GM18502 (cell line): ENCODE measurements around the gene CEACAM21.

Experiments
- ATAC-seq: cut with Tn5 transposase; IDR thresholded peaks from one replicate; pipeline ENCODE4 v1.9.1; 2021; ENCODE audit warnings: mild to moderate bottlenecking; ENCODE audit not compliant: unreplicated experiment, poor library complexity

Gene CEACAM21

DNA sequence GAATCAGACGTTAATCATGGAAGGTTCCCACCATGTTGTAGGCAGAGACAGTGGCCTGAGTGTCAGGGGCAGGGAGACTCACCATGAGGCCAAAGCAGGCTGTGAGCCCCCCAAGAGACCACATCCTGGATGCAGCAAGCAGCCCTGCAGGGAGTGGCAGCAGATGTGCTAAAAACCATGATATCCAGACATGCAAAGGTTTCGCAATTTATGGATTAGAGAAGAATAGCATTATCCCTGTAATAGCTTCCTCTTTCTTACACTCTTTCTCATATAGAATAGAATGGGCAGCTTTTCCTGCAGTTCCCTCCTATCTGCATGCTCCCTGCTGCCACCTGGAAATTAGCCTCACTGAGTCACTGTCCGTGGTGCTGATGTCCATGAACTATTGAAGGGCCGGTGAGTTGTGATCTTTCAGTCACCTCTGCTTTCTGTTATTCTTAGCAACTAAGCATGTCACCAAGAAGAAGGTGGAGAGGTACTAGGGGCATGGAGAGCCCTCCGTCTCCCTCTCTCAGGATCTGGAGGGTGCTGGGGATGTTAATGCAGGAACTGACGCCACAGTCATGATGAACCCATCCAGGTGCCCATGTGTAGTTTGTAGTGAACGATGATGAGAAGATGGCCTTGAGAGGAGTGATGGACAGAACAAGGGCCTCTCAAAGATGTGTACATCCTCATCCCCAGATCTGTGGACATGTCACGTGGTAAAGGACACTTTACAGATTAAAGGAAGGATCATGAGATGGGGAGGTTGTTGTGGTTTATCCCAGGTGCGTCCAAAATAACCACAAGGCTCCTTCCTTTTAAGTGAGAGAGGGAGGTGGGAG, 41.0 kb downstream of the CEACAM21 start:
- no peak for ATAC-seq

DNA sequence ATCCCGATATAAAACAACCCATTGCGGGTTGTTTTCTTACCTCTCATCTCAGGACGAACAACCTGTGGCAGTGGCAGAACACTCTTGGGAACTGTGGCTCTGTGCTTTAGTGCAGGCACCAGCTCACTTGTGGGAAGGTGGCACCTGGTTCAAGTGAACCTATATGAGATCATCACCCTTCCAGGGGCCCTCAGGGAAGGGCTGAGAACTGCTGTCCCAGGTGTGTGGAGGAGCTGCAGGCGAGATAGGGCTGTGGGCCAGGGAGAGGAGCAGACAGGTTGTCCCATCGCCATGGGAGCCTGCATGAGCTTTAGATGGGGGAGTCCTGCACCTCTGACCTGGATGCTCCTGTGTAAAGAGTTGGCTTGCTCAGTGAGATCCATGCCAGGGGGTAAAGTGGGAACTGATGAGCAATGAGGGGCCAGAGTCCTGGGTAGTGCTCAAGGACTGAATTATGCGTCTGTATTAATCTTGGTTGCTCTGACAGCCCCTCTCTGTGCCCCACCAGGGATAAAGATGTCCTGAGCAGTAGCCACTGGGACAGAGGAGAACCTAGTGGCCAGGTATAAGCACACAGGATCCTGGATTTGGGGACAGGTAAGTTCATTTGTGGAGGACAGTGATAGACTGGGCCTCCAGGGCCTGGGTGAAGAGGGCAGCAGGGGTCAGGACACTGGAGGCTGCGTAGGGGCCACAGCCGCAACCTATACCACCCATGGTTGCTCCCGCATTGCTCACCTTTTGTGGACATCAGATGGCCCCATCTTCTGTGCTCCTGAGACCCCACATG, 42.2 kb downstream of the CEACAM21 start:
- no peak for ATAC-seq

DNA sequence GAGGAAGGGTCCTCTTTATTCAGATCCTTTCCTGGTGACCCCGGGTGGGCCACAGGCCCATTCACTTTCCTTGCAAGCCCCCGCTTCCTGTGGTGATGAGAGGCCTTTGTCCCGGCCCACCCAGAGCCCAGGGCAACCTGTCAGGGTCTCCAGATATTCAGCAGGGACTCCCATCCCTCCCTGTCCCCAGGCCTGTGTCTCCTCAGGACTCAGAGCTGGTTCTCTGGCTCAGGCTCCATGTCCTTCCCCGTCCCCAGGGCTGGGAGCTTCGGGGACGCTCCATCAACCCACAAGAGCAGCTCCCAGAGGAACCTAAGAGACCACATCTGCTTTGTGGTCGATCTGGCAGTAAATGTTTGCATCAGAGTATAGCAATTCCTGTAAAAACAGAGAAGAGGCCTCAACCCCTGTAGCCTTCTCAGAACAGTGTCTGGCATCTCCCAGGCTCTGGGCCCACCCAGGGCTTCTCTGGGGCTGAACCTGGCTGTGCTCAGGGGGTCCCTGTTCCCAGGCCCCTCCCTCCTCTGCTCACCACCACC, 43.1 kb downstream of the CEACAM21 start:
- no peak for ATAC-seq

DNA sequence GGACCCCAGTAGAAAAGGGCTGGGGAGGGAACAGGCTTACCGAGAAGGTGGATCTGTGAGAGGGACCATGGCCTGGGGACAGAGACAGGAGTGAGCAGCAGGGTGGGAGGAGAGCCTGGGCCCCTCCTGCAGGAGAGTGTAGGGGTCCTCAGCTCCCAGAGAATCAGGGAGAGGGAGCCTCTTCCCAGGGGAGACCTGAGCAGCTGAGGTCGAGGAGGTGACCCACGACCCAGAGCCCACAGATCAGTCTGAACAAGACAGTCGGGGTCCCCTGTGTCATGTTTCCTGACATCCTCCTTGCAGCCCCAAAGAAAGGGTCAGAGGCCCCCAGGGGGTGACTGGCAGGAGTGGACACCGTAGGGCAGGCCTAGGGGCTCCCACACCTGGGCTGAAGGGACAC, 44.2 kb downstream of the CEACAM21 start:
- no peak for ATAC-seq

DNA sequence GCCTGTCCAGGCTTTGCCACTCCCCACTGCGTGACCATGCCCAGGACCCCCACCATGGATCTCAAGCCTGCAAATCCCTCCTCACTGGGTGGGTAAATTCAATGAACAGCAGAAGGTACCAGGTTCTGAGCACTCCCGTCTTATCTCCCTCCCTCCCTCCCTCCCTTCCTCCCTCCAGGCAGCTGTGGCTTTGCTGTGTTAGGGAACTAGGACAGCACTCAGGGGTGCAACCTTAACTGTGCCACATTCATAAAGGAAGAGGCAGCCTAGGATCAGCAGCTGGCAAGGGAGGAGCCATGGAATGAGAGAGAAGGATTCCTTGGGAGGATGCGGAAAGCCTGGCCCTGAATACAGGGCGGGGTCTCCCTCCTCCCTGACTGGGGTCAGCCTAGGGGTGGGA, 45.3 kb downstream of the CEACAM21 start:
- no peak for ATAC-seq

DNA sequence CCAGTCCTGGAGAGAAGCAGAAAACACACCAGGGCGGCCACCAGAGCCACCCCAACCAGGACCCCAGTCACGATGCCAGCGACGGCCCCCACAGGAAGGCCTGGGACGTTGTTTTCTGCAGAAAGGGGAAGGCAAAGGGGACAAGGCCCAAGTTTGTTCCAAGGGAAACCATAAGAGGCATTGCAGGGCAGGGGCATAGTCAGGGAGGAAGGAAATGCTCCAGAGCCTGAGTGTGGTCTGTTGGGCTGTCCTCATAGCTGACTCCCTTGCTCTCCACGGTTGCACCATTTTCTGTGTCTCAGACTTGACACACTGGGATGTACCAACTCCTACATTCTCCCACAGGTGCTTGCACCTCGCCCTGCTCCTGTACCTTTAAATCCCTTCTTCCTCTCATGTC, 45.7 kb downstream of the CEACAM21 start:
- ATAC-seq: no peak

DNA sequence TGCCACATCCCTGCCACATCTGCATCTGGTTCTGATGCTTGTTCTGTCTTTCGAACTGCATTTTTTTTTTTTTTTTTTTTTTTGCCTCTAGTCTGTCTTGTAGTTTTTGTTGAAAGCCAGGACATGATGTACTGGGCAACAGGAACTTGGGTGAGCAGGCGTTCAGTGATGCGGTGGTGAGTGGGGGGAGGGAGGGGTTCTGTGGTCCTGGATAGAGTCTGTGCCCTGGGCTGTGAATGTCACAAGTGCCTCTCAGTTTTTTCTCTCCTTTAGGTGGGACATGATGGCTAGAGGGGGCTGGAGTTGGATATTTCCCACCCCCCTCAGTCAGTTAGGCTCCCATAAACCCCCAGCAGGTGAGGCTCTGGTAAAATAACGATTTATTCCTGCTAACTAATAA, 47.4 kb downstream of the CEACAM21 start:
- ATAC-seq: no peak

DNA sequence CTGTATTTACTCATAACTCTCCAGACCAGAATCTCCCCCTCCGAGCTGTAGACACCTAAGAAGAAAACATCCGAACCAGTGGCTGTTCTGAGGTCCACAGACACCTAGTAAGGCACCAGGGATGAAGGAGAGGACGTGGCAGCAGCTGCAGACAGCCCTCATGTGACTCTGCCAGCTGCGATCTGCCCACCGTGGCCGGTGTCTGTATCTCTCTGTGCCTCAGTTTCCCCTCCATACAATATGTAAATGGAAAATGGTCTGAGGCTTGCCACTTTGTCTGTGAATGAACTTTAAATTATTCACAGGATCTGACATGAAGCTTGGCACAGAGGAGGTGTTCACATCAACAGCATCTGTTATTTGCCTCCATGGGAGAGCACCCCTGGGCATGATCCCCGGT, 48.5 kb downstream of the CEACAM21 start:
- no peak for ATAC-seq

DNA sequence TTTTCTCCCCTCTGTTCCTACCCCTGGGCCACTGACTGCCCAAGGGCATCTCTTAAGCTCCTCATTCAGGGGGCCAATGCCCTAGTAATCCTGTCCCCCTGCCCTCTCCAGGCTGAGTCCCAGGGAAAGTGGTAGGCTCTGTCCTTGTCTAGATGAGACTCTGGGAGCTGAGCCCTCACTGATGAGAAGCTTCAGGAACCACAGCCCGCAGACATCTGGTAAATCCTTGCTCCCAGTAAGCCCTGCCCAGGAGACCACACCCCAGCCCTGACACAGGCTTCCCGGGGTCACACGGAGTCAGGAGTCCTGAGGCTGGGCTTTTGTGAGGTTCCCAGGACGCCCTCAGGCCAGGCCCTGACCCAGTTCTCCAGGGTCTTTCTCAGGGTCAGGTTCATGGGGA, 49.0 kb downstream of the CEACAM21 start:
- no peak for ATAC-seq

DNA sequence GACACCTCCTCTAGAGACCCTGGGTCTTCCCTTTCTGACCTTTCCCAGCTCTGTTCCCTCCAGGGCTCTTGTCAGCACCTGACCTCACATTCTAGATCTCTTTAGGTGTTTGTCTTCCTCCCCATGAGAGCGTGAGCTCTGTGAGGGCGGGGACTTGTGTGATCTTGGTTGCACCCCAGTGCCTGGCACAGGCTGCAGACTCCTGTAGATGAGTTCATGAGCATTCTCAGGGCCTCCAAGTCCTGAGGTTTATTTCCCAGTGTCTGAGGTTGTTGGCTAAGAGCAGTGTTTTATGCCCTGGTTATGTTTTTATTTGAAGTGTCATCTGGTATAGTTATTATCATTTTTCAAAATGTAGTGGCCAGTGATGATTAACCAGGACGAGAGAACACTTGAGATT, 50.3 kb downstream of the CEACAM21 start:
- no peak for ATAC-seq

DNA sequence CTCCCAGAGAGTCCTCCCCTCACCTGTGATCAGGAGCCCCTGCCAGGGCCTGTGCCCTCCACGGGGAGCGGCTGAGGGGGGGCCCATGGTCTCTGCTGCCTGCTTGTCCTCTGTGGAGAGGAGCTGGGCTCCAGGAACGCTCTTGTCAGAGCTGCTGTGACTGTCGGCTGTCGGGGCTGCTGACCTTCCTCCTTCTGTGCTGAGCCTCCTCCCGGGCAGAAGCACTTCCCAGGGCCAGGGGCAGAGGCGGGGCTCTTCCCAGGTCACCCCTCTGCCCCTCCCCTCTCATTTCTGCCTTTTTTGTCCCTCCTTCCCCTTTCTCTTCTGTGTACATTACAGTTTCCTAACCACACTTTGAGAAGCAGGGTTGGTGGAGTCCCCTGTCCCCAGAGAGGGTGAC, 50.9 kb downstream of the CEACAM21 start, which contains the start of gene CEACAM4:
CEACAM4 (minus strand) TSS at position 198 of the 400 bp plus-strand sequence; CDS start at position 87, 111 bp downstream.
- ATAC-seq: no peak

DNA sequence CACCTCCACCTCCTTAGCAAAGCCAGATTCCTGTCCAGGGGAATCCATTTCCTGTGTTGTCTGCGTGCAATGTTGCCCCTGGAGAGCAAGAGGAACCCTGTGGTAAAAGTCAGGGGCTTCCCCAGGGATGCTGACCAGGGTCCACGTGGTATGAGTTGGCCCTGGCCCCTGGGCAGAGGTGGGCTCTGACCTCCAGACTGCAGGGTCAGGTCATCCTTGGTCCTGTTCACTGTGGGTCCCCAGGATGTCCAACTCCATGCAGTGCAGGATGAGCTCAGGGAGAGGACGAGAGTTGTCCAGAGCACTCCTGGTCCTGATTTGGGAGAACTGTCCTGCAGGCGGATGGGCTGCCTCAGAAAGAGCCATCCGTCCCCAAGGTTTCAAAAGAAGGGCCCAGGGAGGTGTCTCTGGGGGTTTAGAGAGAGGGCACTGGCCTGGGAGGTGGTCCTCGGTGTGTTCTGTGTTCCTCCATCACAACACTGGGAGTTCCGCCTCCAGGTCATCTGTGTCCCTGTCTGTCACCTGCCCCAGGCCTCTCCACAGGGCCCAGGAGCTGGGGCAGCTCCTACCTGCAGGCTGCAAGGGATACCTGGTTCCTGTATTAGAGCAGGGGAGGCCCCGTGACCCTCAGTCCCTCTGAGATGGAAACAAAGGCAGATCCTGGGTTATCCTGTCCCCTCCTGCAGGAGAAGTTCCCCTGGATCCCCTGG, 52.2 kb downstream of the CEACAM21 start:
- ATAC-seq: no peak
